Activated T-helper 17 cell treated with anti-CD3 and anti-CD28 coated beads, Interleukin-2, amount 50 U/mL, for 72 hours (primary cell): ENCODE data around the gene MTMR3. TPM values are rescaled to one million over a fixed set of nuclear protein-coding genes. Genes with fewer than 3 reads are reported as not detected.

Experiments
- ATAC-seq: fragments of 150-1000 bp; cut with Tn5 transposase; replicated peaks from 2 replicates; pipeline ENCODE4 v1.10.0; 2021; ENCODE audit warnings: mild to moderate bottlenecking, moderate library complexity
- H3K27ac Mint-ChIP-seq: one replicate; pipeline ENCODE4 v1.8.0; 2022; ENCODE audit warnings: mixed read lengths
- H3K27me3 Mint-ChIP-seq: one replicate; pipeline ENCODE4 v1.8.0; 2022; ENCODE audit warnings: mixed read lengths
- H3K36me3 Mint-ChIP-seq: one replicate; pipeline ENCODE4 v1.8.0; 2022; ENCODE audit warnings: low read depth, mild to moderate bottlenecking, mixed read lengths
- H3K4me1 Mint-ChIP-seq: one replicate; pipeline ENCODE4 v1.8.0; 2022; ENCODE audit warnings: mixed read lengths
- H3K4me3 Mint-ChIP-seq: one replicate; pipeline ENCODE4 v1.8.0; 2022; ENCODE audit warnings: mild to moderate bottlenecking, mixed read lengths
- H3K9me3 Mint-ChIP-seq: one replicate; pipeline ENCODE4 v1.8.0; 2022; ENCODE audit warnings: mixed read lengths
- total RNA-seq, 2 donors: library from RNA; stranded (reverse); gene quantifications; one replicate each; pipeline ENCODE4 v1.2.3, GENCODE V29; 2022

The MTMR3 gene
- total RNA-seq, 2 donors from 2014 or later = 24.7 to 34.7 TPM

DNA sequence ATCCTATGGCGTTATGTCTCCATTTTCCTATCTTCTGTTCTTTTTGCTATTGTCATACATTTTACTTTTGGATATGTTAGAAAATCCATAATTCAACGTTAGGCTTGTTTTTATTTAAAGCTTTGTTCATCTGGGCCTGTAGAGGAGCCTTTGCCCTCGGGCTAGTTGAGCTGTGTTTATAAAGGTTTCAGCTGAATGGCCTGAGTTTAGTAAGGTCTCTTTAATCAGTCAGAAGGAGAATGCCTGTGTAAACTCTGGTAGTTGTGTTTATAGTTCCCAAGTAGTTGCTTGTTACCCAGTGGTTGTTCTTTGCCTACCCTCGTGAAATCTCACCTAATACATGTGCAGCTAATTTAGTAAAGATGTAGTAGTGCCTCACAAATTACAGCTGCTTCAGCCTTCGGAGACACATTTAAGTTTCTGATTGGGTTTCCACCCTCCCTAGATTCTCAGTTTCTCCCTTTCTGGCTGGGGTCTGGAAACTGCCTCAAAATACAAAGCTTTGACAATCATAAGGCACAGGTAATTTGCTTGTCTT, 33.1 kb downstream of the MTMR3 start:
- Mint-ChIP-seq H3K9me3 (no peaks in the 10 kb centered on the region), H3K27me3 (no peaks in the 10 kb centered on the region), H3K4me3 (no peak overlapping the region), H3K27ac (no peak overlapping the region), H3K4me1 (peaks cover 16% of the 10 kb centered on the region), H3K36me3 (no peaks in the 10 kb centered on the region)
- no peak for ATAC-seq

DNA sequence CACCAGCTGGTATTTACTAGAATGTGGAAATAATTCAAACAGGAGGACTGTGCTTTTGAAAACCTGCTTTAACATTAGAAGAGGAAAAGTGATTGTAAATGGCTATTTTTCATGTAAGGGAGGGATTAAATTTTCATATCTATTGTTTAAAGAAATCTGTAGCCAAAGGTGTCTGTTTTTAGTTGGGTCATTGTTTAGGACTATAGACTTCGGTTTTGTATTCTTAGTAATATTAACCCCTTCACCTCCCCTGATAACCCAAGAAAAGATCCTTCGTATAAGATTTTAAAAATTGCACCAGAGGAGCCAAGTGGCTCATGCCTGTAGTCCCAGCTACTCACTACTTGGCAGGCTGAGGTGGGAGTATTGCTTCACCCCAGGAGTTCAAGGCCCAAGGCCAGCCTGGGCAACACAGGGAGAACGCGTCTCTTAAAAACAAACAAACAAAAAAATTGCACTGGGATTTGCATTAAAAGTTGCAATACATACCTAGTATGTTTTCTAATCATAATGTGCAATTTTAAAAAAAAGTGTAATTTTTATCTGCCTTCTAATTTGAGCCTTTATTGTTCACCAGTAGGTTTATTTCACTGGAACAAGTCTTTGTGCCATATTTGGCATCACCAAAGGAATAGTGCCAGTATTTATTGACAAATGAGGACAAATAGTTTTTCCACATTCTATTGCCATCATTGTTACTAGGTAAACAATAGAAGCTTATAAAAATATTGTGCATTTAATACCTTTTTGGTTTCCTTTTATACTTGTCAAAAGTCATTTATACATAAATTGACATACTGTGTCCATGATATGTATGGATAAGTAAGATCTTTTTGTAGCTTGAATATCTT, 34.3 kb downstream of the MTMR3 start:
- ATAC-seq = no peak
- Mint-ChIP-seq H3K36me3 (no peaks in the 10 kb centered on the region), H3K27ac (no peak overlapping the region), H3K9me3 (no peaks in the 10 kb centered on the region), H3K4me1 (peaks cover 16% of the 10 kb centered on the region), H3K27me3 (no peaks in the 10 kb centered on the region), H3K4me3 (no peak overlapping the region)

DNA sequence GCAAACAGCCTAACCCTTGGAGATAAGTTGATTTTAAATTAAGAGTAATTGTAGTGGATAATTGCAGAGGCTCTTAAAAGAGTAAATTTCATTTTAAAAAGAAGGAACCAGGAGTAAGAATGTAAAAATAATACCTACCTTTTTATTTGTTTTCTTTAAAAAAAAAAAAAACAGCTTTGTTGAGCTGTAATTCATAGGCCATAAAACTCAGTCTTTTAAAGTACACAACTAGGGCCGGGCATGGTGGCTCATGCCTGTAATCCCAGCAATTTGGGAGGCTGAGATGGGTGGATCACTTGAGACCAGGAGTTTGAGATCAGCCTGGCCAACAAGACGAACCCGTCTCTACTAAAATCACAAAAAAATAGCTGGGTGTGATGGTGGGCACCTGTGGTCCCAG, 42.4 kb downstream of the MTMR3 start:
- H3K27me3 Mint-ChIP-seq = no peaks in the 10 kb centered on the region
- ATAC-seq = no peak
- no peak overlapping the region for H3K4me3 Mint-ChIP-seq
- H3K4me1 Mint-ChIP-seq = peaks cover 5% of the 10 kb centered on the region
- H3K36me3 Mint-ChIP-seq = no peaks in the 10 kb centered on the region
- H3K9me3 Mint-ChIP-seq = no peaks in the 10 kb centered on the region
- no peak overlapping the region for H3K27ac Mint-ChIP-seq

DNA sequence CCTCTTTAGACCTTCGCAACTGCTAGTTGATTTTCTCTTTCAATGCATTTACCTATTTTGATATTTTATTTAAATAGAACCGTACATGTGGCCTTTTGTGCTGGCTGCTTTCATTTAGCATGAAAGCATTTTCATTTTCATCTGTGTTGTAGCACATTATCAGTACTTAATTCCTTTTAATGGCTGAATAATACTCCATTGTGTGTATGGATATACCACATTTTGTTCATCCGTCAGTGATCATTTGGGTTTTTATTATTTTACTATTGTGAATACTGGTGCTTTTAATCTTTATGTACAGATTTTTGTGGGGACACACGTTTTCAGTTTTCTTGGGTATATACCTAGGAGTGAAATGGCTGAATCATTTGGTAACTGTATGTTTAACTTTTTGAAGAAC, 43.1 kb downstream of the MTMR3 start:
- no peak for ATAC-seq
- Mint-ChIP-seq H3K27me3 (no peaks in the 10 kb centered on the region), H3K36me3 (no peaks in the 10 kb centered on the region), H3K27ac (no peak overlapping the region), H3K4me1 (peaks cover 5% of the 10 kb centered on the region), H3K4me3 (no peak overlapping the region), H3K9me3 (no peaks in the 10 kb centered on the region)

DNA sequence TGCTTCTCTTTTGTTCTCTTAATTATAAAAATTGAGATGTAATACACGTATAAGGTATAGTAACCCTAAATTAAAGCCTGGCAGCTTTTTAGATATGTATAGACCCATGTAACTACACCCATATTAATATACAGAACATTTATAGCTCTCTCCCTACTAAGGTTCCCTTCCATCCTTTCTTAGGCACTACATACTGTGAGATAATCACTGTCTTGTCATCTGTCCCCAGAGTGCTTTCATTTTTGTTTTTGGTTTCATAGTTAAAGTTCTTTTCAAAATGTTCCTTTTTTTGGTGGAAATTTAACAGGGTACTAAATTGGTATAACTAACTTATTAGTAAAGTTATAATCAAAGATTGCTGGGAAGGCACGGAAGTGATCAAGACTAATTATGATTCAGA, 49.2 kb downstream of the MTMR3 start:
- Mint-ChIP-seq H3K36me3 (no peaks in the 10 kb centered on the region), H3K4me3 (no peak overlapping the region), H3K4me1 (peaks cover 16% of the 10 kb centered on the region), H3K9me3 (no peaks in the 10 kb centered on the region), H3K27ac (peak overlapping the region; percentile 19), H3K27me3 (no peaks in the 10 kb centered on the region)
- ATAC-seq = no peak

DNA sequence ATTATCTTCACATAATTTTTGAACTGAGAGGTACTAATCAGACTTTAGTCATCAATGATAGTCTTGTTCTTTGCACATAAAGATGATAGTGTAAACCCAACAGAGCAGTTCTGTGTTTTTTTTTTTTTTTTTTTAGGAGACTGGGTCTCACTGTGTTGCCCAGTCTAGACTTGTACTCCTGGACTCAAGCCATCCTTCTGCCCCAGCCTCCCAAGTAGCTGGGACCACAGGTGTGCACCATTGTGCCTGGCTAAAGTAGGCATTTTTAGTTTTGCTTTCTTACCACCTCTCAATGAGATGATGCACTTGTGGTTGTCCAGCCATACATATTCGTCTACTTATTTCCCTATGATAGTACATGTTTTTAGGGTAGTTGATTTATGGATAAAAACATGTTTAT, 50.6 kb downstream of the MTMR3 start:
- Mint-ChIP-seq H3K9me3 (no peaks in the 10 kb centered on the region), H3K4me1 (peaks cover 21% of the 10 kb centered on the region), H3K4me3 (no peak overlapping the region), H3K36me3 (no peaks in the 10 kb centered on the region), H3K27me3 (no peaks in the 10 kb centered on the region), H3K27ac (no peak overlapping the region)
- ATAC-seq = no peak

DNA sequence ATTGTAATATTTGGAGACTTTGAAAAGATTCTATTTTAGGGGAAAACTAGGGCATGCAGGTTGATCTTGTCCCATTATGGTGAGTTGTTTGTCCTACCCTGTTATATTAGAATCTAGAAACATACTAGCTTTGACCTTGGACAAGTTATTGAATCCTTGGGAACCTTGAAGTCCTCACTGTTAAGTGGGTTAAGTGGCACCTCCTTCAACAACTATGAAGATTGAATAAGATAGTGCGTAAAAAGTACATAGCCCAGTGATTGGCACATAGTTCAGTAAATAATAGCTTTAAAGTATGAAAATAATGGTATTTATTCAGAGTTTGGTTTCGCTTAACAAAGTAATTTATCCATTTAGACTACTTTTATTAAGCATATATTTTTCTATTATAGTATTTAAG, 51.6 kb downstream of the MTMR3 start:
- Mint-ChIP-seq H3K4me1 (peaks cover 19% of the 10 kb centered on the region), H3K4me3 (no peak overlapping the region), H3K27ac (no peak overlapping the region), H3K27me3 (no peaks in the 10 kb centered on the region), H3K9me3 (no peaks in the 10 kb centered on the region), H3K36me3 (no peaks in the 10 kb centered on the region)
- ATAC-seq = no peak

DNA sequence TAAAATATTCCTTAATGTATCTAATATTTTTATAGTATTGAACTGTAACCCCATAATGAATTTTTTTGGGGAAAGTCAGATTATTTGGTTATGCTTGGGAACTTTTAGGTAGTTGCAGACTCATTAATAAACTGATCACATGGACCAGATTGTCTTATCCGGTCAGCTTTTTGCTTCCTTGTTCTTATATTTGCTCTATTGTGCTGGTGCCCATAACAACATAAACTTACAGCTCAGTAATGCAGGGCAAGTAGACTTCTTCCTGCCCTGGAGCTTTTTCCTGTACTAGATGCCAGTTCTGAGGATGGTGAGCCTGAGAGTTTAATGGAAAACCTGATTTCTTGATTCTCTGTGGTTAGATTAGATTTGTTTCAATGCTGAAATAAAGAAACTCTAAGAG, 53.2 kb downstream of the MTMR3 start:
- Mint-ChIP-seq H3K27ac (no peak overlapping the region), H3K9me3 (no peaks in the 10 kb centered on the region), H3K4me1 (peaks cover 16% of the 10 kb centered on the region), H3K36me3 (no peaks in the 10 kb centered on the region), H3K27me3 (no peaks in the 10 kb centered on the region), H3K4me3 (no peak overlapping the region)
- no peak for ATAC-seq

DNA sequence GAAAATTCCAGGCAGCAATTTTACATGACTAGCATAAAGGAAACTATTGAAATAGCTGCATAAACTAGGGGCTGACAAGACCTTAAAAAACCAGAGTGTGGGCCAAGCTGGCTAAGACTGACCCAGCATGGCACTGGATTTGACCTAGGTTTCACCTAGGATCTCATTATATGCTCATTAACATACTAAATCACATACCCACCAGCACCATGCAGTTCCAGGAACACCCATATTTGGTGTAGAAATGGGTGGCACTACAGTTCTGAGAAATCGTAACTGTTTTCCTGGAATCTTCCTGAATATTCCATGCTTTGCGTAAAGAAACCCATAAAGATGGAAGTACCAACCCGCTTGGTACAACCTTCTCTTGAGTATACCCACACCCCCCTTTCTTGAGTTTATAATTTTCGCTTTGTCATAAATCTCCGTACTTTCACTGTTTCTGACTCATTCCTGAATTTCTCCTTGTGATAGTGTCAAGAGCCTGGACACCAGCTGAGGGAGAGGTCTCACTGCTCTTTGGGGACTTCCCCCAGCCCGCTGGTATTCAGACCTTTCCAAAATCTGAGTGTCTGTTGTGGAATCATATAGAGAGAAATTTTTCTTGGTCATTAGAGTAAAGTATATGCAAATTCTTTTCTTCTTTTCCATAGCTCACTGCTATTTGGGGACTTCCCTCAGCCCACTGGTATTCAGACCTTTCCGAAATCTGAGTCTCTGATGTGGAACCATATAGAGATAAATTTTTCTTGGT, 55.1 kb downstream of the MTMR3 start:
- H3K4me3 Mint-ChIP-seq = no peak overlapping the region
- H3K27ac Mint-ChIP-seq = no peak overlapping the region
- H3K27me3 Mint-ChIP-seq = no peaks in the 10 kb centered on the region
- H3K36me3 Mint-ChIP-seq = no peaks in the 10 kb centered on the region
- peak; percentile 98 for ATAC-seq
- no peaks in the 10 kb centered on the region for H3K9me3 Mint-ChIP-seq
- H3K4me1 Mint-ChIP-seq = peaks cover 13% of the 10 kb centered on the region

DNA sequence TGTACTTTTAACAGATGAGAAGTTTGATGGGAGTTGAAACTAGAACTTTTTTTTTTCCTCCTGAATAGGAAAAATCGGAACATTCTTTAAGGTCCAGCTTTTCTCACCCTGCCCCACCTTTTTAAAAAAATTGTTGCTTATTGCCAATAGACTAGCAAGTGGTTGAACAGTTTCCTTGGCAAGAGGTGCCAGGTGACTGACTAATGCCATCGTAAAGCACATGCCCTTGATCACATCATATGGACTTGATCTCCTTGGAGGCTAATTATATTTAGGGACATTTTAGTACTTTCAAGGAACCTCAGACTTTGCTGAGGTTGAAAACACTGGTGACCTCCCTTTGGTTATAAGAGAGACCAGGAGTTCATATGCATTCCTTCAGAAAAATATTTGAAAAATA, 57.6 kb downstream of the MTMR3 start:
- no peak overlapping the region for H3K27ac Mint-ChIP-seq
- H3K4me1 Mint-ChIP-seq = peaks cover 20% of the 10 kb centered on the region
- no peaks in the 10 kb centered on the region for H3K36me3 Mint-ChIP-seq
- no peaks in the 10 kb centered on the region for H3K27me3 Mint-ChIP-seq
- no peak for ATAC-seq
- no peak overlapping the region for H3K4me3 Mint-ChIP-seq
- no peaks in the 10 kb centered on the region for H3K9me3 Mint-ChIP-seq

DNA sequence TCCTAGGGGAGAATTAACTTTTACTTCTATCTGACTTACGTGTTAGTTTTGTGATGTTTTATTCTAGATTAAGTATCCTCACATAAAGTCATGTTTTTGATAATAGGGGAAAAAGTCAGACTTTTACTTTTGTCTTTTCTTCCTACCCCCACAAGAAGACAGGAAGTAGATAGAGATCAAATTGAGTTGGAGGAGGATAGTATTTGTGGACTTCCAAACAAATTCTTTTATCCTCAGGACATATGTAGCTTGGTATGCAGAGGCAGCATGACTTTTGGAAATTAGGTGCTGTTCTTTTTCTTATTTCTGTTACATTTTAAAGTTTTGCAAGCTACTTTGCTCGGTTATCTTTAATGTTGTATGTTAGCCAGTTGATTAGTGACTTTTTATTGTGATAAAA, 61.4 kb downstream of the MTMR3 start:
- Mint-ChIP-seq H3K4me3 (no peak overlapping the region), H3K27me3 (no peaks in the 10 kb centered on the region), H3K4me1 (peaks cover 34% of the 10 kb centered on the region), H3K27ac (no peak overlapping the region), H3K9me3 (no peaks in the 10 kb centered on the region), H3K36me3 (no peaks in the 10 kb centered on the region)
- no peak for ATAC-seq

DNA sequence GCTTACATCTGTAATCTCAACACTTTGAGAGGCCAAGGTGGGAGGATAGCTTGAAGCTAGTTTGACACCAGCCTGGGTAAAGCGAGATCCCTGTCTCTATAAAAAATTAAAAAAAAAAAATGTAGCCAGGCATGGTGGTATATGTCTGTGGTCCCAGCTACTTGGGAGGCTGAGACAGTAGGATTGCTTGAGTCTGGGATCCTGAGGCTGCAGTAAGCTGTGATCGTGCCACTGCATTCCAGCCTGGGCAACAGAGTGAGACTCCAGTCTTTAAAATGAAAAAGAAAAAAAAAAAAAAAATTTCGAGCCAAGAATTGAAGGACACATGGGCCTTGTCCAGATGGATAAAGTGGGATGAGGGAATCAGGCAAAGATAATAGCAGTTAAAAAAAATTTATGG, 62.5 kb downstream of the MTMR3 start:
- Mint-ChIP-seq H3K9me3 (no peaks in the 10 kb centered on the region), H3K4me3 (no peak overlapping the region), H3K36me3 (no peaks in the 10 kb centered on the region), H3K4me1 (peaks cover 39% of the 10 kb centered on the region), H3K27ac (no peak overlapping the region), H3K27me3 (no peaks in the 10 kb centered on the region)
- ATAC-seq = no peak

DNA sequence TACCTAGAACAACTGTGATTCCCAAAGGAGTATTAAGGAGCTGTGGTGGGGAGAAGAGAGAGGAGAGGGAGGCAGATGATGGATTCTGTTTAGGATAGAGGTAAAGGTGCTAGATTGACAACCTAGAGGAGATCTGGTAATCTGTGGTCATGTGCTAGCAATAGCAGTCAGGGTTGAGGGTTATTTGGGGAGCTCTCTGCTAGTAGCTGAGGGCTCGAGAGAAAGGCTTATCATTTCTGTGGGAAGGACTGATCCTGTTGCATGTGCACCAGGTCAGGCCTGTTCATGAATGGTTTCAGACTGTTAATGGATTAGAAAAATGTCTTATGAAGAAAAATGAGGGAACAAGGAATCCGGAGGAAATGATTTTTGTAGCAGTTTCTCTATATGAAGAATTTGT, 63.2 kb downstream of the MTMR3 start:
- no peaks in the 10 kb centered on the region for H3K27me3 Mint-ChIP-seq
- no peak overlapping the region for H3K4me3 Mint-ChIP-seq
- H3K27ac Mint-ChIP-seq = peak overlapping the region; percentile 13
- H3K9me3 Mint-ChIP-seq = no peaks in the 10 kb centered on the region
- ATAC-seq = no peak
- peaks cover 44% of the 10 kb centered on the region for H3K4me1 Mint-ChIP-seq
- H3K36me3 Mint-ChIP-seq = no peaks in the 10 kb centered on the region

DNA sequence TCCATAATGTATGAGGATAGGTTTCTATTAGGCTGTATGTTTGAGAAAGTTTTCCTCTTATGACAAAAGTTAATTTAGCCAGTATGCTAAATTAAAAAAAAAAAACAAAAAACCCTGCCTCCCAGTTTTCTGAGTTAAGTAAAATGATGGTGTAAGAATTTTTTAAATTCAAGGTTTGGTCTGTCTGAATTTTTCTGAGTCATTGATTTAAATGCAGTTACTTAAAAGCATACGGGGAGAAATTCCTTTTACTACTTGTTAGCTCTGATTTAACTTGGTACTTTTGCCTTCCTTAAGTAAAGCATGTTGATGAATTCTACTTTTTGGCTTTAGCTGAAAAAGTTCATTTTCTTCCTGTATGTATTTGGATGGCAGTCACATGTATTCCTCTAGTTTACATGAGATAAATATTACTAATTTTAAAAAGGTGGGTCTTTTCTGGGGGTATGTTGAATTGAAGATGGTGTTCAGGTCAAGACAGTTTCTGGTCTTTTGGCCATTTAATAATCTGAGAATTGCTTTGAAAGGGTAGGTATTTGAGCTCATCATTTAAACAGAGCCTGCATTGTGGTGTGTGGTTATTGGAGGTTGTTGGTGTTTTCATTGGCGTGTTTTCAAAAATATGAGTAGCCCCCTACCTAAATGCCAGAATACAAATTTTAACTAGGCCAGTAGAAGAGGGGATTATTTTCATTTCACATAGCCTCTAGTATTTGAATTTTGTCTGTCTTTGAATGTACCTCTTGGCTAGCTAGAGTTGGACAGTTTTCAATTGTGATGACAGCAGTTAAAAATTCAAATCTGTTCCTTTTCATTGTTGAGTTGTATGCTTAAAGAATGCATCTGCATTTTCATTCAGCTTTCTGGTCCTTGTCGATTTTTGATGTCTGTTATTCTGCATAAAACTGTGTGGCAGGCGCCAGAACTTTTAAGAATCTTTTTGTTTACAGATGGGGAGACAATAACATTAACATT, 64.7 kb downstream of the MTMR3 start:
- Mint-ChIP-seq H3K4me1 (peaks cover 46% of the 10 kb centered on the region), H3K27ac (peak overlapping the region; percentile 33), H3K9me3 (no peaks in the 10 kb centered on the region), H3K4me3 (no peak overlapping the region), H3K36me3 (no peaks in the 10 kb centered on the region), H3K27me3 (no peaks in the 10 kb centered on the region)
- no peak for ATAC-seq
